ENCODE data around the gene HAPLN2.

- TF ChIP-seq POLR2AphosphoS5 (IDR thresholded peaks at IDR 0.05; ENCODE audit: borderline replicate concordance, low read depth, low read length) (no peak), EZH2 (IDR thresholded peaks at IDR 0.05) (no peak), FOXP2 (optimal IDR thresholded peaks at IDR 0.05; ENCODE audit: control extremely low read depth, extremely low read length, insufficient read depth) (no peak)
These were observed 25.6 kb upstream of the HAPLN2 start for GRCh38 chr1:156593661-156593989.

All from SK-N-MC (cell line).